D721Med (cell line): Measurements from ENCODE around the gene ZDHHC17.

Source experiments
- DNase-seq: peaks from one replicate; pipeline ENCODE4 v3.0.0; 2011; ENCODE audit warnings: low spot score; ENCODE audit not compliant: insufficient read length
- FAIRE-seq: peaks from 2 replicates; lab custom pipeline; 2011; peaks lifted over from hg19 to GRCh38; lab: Jason Lieb, UNC
- TF ChIP-seq, protein P1 (sequence below): IDR thresholded peaks from 2 replicates; pipeline ENCODE4 v1.5.1; 2012; ENCODE audit warnings: mild to moderate bottlenecking, control low read depth; ENCODE audit not compliant: insufficient read depth; ENCODE audit errors: missing control alignments

ZDHHC17 gene

DNA sequence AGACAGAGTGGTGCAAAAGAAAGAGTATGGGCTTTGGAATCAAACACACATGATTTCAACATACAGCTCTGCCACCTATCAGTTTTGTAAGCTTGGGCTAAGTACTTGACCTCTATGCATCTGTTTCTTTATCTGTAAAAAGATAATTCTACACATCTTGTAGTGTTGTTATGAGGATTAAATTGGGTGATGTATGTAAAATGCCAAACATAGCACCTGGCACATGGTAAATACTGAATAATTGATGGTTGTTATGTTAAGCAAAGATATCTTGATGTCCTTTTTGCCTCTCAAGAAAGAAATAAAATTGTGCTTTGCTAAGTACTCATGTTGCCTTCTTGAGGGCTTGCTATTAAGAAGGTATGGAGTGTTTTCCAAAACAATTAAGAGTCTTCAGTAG lies 117.2 kb downstream of the ZDHHC17 start:
- DNase-seq, result no peak
- TF ChIP-seq, protein P1, sequence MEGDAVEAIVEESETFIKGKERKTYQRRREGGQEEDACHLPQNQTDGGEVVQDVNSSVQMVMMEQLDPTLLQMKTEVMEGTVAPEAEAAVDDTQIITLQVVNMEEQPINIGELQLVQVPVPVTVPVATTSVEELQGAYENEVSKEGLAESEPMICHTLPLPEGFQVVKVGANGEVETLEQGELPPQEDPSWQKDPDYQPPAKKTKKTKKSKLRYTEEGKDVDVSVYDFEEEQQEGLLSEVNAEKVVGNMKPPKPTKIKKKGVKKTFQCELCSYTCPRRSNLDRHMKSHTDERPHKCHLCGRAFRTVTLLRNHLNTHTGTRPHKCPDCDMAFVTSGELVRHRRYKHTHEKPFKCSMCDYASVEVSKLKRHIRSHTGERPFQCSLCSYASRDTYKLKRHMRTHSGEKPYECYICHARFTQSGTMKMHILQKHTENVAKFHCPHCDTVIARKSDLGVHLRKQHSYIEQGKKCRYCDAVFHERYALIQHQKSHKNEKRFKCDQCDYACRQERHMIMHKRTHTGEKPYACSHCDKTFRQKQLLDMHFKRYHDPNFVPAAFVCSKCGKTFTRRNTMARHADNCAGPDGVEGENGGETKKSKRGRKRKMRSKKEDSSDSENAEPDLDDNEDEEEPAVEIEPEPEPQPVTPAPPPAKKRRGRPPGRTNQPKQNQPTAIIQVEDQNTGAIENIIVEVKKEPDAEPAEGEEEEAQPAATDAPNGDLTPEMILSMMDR, result no peak
- FAIRE-seq, result no peak

DNA sequence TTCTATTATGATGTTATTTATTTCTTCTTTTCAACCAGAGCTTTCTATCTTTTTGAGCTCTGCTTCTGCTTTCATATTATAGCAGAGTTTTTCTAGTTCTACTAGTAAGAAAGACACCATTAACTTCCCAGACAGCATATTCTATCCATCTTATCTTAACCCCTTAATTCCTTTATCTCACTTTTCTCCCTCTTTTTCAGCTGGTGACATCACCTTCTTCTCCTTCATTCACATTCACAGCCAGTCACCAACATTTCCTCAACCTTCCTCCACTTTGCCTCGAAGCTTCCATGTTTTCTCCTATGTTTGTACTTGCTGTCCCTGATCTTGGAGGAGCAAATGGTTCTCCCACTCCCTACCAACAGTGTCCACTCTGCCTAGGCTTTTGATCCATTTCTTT lies 118.5 kb downstream of the ZDHHC17 start:
- DNase-seq, result no peak
- TF ChIP-seq, protein P1, result no peak
- no peak for FAIRE-seq

DNA sequence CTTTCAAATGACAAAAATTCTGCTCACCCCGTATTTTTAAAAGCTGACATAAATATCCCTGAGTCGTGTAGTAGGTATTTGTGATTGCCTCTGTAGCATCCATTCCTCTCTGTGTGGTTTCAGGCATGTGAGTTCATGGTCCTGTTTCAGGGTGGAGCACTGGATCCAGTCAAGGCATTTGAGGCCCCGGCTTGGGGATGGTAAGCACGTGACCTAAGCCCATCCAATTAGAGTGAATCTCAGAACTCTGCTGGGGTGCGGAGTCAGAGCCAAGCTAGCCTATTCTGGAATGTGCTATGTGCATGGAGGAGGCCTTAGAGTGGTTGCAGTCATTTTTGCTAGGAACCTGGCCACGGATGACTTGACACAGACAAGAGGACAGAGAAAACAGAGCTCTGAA lies 119.2 kb downstream of the ZDHHC17 start:
- FAIRE-seq (no peak), DNase-seq (no peak)
- TF ChIP-seq, protein P1, result no peak

DNA sequence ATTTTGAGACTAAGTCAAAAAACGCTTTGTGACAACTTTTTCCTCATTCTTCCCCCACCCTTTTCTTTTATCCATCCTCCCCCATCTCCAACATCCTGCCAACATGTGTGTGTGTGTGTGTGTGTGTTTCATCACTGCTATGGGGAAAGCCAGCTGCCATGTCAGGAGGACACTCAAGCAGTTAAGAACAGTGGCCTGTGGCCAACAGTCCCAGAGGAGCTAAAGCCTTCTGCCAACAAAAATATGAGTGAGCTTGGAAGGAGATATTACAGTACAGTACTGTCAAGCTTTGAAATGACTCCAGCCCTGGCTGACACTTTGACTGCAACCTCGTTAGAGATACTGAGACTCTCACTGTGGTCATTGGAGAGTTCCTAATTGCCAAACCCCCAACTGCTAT lies 119.9 kb downstream of the ZDHHC17 start:
- DNase-seq, result no peak
- TF ChIP-seq, protein P1, result no peak
- no peak for FAIRE-seq

DNA sequence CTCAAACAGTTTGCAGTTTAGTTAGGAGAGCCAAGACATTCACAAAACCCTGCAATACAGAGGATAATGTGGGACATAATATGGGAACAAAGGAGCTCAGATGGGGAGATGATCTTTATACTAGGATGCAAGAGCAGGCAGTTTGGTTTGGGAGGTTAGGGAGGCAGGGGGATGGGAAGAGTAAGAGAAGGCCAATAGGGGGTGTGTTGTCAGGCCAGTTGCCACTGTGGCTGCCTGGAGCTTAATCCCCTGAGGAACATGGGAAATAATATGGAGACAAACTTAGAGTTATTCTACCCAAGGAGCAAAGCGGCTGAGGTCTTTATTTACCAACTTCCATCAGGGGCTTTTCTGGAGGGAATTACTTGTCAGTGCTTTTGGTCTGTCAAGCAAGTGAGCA lies 124.9 kb downstream of the ZDHHC17 start:
- FAIRE-seq, result no peak
- DNase-seq, result no peak
- TF ChIP-seq, protein P1, result no peak

DNA sequence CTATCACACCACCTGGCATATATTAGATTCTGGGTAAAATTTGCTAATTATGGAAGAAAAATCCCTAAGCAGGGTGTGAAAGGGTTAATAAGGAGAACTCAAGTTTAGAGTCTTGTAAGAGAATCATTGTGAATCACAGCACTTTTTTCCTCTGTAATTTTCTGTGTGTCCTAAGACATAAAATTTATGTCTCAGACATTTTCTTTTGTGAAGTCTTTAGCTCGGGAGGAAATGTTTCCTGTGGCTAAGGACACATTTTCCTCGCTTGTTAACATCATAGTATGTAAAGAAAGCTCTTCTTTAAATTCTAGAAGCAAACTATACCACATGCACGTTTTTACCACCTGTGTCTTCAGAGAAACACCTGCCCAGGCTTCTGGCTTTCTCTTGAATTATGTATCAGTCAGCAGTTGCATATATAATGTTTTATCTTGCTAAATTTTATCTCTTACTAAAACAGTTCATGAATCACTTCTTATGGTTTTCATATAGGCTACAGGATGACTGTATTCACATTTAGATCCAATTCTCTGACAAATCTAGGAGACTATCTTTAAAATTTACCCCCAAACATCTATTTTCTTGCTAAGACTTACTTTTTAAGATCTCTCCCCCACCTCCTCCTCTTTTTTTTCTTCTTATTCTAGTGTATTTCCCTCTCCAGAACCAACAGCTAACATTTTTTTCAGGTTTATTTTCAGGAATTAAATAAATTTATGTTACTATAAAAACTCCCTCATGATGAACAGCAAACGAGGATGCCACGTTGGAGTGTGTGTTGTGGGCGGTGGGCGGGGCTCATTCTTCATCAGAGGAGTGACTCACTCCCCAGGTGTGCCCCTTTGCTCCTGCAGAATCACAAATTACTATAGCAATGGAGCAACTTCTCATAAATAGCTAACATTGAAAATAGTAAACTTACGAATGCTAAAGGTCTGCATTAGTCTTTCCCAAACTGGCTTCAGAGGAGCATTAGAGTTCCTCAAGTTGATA lies 126.5 kb downstream of the ZDHHC17 start:
- DNase-seq (no peak), FAIRE-seq (no peak)
- TF ChIP-seq, protein P1, result no peak

DNA sequence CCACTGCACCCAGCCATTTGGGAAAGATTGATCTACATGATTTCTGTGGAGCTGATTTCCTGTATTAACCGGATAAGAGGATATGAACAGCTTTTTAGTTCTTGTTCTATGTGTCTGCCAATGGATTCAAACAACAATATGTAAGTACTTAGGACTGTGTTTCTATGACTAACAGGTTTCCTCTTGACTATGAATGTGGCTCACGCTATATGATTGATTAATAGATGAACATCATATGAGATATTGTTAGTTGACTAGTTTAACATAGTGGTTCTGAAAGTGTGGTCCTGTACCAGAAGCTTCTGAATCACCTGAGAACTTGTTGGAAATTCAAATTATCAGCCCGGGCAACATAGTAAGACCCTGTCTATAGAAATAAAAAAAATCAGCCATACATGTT lies 127.7 kb downstream of the ZDHHC17 start:
- TF ChIP-seq, protein P1, result no peak
- FAIRE-seq (no peak), DNase-seq (no peak)
